ENCODE results near the gene PROSER2.
"Not testable (repeated sequence)": the region's sequence is repeated elsewhere in the genome, so short reads cannot be mapped to it uniquely, and the experiment has no call there.

Gene PROSER2

DNA sequence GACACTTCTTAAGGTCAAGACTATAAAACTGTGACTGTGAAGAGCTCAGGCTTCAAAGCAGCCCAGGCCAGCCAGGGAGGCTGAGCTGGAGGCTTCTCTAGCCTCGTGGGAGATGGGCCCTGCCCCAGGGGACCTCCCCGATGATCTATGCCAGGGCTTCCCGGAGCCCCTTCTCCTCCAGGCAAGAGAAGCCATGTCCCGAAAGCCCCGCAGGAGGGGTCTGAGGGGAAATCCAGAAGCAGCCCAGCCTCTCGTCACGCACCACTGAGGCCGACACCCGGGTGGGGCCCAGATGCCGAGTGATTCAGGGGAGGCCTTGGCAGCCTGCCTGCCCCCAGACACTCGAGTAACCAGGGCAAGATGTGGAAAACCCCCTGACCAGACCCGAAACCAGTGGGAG, 63.7 kb downstream of the PROSER2 start:
- DNase-seq: no peak

GRCh38 chr10:11887381-11888227, 64.4 kb downstream of the PROSER2 start:
- DNase-seq: no peak

DNA sequence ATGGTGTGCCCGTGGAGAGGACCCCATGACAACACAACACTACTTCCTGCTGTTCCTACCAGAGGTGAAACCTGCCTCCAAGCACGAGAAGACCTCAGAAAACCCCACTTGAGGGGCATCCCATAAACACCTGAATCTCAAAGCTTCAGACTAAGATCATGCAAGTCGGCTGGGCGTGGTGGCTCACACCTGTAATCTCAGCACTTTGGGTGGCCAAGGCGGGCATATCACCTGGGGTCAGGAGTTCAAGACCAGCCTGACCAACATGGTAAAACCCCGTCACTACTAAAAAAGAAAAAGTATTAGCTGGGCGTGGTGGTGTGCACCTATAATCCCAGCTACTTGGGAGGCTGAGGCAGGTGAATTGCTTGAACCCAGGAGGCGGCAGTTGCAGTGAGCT, 66.1 kb downstream of the PROSER2 start:
- not testable (repeated sequence) for DNase-seq

GRCh38 chr10:11891776-11892486, 68.8 kb downstream of the PROSER2 start:
- DNase-seq: no peak

GRCh38 chr10:11893749-11894278, 70.7 kb downstream of the PROSER2 start:
- no peak for DNase-seq

- no peak for DNase-seq
Measured at GRCh38 chr10:11894381-11895107, 71.4 kb downstream of the PROSER2 start.

- DNase-seq: no peak
Measured at GRCh38 chr10:11895108-11895466, 71.9 kb downstream of the PROSER2 start.

DNA sequence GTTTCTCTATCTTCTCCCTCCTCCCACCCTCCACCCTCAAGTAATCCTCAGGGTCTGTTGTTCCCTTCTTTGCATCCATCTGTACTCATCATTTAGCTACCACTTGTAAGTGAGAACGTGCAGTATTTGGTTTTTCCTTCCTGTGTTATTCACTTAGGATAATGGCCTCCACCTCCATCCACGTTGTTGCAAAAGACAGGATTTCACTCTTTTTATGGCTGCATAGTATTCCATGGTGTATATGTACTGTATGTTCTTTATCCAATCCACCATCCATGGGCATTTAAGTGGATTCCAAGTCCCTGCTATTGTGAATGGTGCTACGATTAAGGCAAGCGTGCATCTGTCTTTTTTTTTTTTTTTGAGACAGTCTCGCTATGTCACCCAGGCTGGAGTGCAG, 72.4 kb downstream of the PROSER2 start:
- DNase-seq: no peak

DNA sequence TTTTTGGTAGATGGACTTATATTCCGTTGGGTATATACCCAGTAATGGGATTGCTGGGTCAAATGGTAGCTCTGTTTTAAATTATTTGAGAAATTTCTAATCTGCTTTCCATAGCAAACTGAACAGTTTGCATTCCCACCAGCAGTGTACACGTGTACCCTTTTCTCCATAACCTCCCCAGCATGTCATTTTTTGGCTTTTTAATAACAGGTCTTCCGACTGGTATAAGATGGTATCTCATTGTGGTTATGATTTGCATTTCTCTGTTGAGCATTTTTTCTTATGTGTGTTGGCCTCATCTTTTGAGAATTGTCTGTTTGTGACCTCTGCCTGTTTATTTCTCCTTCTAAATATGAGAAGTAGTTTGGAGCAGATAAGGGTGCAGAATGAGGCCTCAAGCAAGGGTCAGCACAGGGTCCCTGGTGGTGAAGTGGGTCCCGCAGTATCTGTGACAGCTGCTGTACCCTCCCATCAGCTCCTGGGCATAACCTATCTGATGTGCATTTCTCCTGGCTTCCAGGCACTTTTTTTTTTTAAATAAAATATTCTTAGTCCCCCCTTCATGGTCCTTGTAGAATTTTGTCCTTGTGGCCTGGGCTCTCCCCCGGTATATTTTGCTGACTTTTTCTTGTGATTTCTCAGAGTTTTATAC, 73.5 kb downstream of the PROSER2 start:
- DNase-seq: no peak

DNA sequence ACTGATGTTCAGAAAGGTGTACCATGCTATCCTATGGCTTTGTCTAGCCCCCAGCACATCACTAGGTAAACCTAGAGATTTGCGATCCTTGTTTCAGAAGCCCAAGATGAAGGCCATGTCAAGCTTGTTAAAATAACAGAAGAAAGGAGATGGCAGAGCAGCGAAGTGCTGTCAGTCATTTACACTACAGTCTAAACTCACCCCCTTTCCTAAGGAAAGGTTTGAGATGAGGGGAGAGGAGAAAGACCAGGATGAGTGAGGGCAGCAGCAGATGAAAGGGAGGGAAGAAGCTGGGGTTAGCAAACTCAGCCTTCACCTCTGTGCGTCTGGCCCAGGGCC, 74.8 kb downstream of the PROSER2 start:
- no peak for DNase-seq

- DNase-seq: no peak
Measured at GRCh38 chr10:11898372-11899066, 75.4 kb downstream of the PROSER2 start.

DNA sequence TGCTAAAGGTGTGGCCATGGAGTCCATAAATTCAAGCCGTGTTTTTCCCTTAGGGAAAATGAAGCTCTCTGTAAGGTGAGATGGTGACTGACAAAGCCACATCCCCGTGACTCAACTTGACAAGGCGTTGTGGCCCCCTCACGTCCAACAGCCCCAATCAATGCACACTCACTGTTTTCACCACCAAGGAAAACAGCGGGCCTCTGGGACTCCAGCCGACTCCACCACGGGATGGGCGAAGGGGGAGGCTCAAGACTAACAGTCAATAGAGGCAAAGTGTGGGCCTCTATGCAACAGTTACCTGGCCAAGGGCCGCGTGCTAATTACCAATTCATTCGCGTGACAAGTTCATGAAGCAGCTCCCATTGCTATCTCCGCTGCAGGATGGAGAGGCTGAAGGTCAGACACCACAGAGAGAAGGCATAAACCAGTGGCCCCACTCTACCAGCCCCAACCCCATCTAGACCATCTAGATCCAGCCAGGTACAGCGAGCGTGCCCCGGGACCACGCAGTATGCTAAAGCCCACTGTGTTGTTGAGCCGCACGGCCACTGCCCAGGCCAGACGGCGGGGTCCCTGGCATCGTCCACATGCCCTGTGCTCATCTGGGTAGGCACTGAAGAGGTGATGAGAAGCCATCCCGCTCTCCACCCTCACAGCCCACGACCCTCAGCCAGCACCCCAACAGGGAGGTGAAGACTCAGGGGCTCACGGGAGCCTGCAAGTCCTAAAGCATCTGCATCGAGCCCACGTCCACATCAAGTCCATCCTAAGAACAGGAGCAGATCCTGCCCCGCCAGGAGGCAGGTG, 76.1 kb downstream of the PROSER2 start:
- no peak for DNase-seq

DNA sequence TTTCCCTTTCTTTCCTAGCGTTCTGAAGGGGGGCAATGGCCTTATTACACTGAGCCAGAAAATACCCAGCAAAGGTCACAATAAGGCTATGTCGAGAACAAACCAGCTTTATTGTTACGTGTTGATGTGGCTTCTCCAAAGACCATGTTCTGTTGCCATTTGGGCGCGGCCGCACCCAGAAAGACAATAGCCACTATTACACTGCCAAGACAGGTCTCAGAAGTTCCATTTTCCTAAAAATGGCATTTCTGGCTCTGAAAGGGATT, 77.8 kb downstream of the PROSER2 start:
- no peak for DNase-seq

GRCh38 chr10:11901454-11901832, 78.3 kb downstream of the PROSER2 start:
- DNase-seq: no peak

DNA sequence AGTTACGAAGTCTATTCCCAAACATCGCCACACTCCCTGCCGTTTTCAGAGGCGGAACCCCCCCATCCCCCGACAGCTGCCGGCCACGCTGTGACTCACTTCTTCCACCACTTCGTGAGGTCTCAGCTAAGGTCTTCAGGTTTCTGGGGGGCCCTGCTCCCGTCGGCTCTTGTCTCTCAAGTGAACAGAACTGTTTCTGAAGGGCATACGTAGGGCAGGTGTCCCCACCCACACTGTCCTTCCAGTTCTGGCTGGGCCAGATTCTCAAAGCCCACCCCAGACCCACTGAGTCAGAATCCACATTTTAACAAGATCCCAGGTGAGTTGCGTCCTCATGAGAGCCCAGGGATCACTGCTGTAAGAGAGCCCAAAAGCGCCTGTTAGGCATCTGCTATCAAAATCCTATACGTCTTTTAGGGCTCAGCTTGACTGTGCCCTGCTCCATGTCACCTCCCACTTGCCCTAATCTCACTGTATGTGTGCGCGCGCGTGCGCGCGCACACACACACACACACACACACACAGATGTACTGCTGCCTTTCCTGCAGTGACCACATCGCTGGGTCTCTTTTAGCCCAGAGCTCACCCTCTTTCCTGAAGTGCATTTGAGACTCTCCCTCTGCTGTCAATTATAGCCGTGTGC, 78.8 kb downstream of the PROSER2 start:
- no peak for DNase-seq

GRCh38 chr10:11902646-11903045, 79.5 kb downstream of the PROSER2 start:
- DNase-seq: no peak

DNA sequence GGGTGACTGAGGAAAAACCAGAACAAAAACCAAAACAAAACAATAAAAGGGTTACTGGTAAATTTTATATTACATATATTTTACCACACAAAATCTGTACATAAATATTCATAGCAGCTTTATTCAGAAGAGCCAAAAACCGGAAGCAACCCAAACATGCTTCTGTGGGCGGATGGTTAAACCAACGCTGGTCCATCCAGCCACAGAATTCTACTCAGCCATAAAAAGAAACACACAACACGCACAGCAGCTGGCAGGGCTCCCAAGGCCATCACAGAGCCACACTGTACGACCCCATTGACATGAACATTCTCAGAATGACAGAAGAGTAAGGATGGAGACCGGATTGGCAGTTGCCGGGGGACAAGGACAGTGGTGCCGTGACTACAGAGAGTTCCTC, 83.6 kb downstream of the PROSER2 start:
- DNase-seq: no peak

- DNase-seq: no peak
Measured at GRCh38 chr10:11907914-11908313, 84.8 kb downstream of the PROSER2 start.

GRCh38 chr10:11908536-11908935, 85.4 kb downstream of the PROSER2 start:
- DNase-seq: no peak

DNA sequence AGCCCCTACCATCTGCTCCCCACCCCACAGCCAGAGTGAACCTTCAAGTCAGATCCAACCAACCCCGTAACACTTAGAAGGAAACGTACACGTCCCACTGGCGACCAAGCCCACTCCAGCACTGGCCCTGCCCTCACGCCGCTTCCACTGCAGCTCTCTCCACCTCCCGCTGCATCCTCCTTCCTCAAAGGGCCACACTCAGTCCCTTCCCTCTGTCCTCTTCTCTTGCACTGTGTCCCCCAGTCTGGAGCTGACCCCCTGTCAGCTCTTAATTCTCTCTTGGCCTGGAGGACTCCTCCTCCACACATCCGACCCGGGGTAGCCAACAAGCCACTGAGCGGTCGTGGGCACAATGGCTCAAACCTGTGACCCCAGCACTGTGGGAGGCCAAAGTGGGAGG, 85.8 kb downstream of the PROSER2 start:
- DNase-seq: no peak

DNA sequence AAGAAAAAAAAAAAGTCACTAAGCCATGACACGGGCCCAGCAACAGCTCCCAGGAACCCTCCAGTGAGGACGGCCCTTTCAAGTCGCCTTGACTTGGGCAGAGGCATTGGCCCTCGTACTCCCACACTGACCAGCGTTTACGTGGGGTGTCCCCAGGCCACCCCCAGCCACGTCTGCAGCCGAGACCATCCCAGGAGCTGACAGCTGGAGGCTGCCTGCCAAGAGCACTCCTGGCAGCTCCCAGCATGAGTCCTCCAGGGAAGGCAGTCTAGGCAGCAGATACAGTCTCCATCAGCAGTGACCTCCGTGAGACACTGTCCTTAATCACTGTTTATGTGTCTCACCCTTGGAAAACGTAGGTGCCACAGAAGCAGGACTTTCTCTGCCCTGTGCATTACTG, 86.5 kb downstream of the PROSER2 start:
- DNase-seq: no peak

Data from cerebellar nuclear complex (tissue), 1 donor.